ENCODE measurements around the gene GALNT13.

- TF ChIP-seq POLR2A (IDR thresholded peaks at IDR 0.05) (no peak), CTCF (IDR thresholded peaks at IDR 0.05) (no peak)
Measured at GRCh38 chr2:154140249-154141025, 268.7 kb downstream of the GALNT13 start.

All from lower leg skin (tissue), 3 donors.